Measurements from ENCODE around the gene POR. TPM values are rescaled to one million over a fixed set of nuclear protein-coding genes. Genes with fewer than 3 reads are reported as not detected.

POR gene
- polyA plus RNA-seq, 3 donors, result 59.6 to 250 (median 70.1) TPM

DNA sequence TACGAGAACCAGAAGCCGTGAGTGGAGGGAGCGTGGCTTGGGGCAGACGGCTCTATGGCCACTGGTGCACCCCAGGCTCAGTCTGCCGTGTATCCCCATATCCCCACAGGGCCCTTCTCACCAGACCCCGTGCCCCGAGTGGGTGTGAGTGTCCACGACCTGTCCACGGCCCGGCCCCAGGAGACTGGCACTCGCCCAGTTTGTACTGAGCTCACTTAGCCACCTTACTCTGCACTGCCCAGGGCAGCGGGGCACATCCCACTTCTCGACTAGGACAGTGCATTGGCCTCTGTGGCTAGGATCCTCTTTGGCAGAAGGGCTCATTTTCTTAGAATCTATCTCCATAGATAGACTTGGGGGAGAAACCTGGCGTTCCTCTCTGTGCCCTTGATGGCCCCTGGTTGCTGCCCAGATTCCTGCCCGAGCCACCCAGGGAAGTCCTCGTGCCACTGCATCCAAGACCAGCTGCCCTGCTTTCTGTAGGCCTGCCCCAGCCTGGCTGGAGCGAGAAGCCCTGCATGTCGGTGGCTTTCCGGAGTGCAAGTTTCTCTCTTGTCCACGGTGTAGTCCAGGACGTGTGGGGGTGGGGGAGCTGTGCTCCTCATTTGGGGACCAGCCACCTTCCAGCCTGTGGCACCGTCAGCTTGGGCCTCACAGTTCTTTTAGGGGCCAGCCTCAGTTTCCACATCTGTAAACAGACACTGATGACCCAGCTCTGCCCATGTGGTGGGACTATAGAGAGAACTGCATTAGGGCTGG is 67.5 kb downstream of the POR start:
- H3K27ac ChIP-seq (ENCODE audit: low read depth, low read length), result no peak overlapping the region
- 90 to 92% (median 91%) methylated on average over 22 of the region's 22 CpGs for WGBS, 3 donors

DNA sequence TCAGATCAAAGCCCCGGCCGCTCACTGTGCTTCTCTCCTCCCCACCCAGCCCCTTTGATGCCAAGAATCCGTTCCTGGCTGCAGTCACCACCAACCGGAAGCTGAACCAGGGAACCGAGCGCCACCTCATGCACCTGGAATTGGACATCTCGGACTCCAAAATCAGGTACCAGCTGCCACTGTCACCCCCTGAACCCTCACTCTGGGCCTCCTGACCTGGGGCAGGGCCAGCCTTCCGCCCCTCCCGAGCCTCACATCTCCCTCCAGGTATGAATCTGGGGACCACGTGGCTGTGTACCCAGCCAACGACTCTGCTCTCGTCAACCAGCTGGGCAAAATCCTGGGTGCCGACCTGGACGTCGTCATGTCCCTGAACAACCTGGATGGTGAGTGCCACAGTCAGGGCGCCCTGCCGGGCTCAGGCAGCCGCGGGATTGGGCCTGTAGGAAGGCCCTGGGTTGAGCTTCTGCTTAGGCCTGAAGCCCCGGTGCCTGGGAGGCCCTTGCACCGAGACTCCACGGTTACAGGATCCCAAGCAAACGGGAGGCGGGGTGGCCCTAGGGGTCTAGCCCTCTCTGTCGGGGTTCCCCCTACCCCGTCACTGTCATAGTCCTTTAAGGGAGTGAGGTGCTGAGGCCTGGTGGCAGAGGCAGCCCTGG is 68.6 kb downstream of the POR start:
- 85 to 95% (median 91%) methylated on average over 26 of the region's 26 CpGs for WGBS, 3 donors
- no peak overlapping the region for H3K27ac ChIP-seq (ENCODE audit: low read depth, low read length)

DNA sequence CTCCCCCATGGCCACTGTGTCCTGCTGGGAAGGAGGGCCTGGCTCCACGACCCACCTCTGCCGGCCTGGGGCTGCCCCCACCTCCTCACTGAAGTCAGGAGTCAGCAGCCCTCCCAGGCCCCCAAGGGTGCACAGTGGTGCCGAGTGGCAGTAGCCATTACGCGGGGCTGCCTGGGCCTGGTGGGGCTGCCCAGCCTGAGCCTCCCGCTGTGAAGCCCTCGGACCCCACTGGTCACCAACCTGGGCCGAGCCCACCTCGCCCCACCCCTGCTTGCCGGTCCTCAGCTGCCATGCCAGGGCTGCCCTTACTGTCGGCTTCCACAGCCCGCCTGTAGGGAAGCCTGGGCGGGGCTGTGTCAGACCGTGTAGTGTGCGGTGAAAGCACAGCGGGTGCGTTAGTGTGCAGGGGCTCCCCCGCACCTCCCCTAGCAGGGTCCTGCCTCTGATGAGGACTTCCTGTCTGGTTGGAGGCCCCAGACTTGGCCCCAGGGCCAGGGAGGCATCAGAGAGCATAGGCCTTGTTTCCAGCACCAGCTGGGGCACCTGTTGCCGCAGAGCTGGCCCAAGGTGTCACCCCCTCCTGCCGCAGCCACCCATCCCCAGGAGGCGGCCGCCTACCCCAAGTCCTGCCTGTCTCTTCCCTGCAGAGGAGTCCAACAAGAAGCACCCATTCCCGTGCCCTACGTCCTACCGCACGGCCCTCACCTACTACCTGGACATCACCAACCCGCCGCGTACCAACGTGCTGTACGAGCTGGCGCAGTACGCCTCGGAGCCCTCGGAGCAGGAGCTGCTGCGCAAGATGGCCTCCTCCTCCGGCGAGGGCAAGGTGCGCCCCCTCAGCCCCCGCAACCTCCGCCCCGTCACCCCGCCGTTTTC is 69.4 kb downstream of the POR start:
- H3K27ac ChIP-seq (ENCODE audit: low read depth, low read length), result no peak overlapping the region
- WGBS, 3 donors, result 92 to 93% (median 93%) methylated on average over 44 of the region's 44 CpGs

DNA sequence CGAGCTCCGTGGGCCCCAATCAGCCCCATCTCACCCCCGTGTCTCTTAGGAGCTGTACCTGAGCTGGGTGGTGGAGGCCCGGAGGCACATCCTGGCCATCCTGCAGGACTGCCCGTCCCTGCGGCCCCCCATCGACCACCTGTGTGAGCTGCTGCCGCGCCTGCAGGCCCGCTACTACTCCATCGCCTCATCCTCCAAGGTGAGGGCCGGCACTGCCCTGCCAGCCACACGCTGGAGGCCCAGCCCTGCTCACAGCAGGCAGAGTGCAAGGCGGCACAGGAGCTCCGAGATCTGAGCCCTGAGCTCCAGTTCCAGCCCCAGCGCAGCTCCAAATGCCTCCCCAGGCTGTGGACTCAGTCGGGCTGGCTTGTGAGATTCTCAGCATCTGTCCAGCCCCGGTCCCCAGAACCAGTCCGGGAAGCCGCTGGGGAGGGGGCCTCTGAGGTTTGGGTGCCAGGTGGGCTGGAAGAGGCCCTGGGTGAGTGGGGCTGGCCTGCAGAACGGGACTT is 70.1 kb downstream of the POR start:
- no peak overlapping the region for H3K27ac ChIP-seq (ENCODE audit: low read depth, low read length)
- WGBS, 3 donors, result 87 to 89% (median 88%) methylated on average over 16 to 21 of the region's 21 CpGs

DNA sequence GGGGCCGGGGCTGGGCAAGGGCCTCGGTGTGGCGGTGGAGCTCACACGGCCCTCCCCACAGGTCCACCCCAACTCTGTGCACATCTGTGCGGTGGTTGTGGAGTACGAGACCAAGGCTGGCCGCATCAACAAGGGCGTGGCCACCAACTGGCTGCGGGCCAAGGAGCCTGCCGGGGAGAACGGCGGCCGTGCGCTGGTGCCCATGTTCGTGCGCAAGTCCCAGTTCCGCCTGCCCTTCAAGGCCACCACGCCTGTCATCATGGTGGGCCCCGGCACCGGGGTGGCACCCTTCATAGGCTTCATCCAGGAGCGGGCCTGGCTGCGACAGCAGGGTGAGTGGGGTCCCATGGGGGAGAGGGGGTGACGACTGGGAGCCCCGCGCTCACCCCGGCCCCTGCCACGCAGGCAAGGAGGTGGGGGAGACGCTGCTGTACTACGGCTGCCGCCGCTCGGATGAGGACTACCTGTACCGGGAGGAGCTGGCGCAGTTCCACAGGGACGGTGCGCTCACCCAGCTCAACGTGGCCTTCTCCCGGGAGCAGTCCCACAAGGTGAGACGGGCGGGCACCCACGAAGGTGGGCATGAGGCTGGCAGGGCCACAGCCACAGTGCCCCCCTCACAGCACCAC is 70.7 kb downstream of the POR start:
- 83 to 87% (median 84%) methylated on average over 40 to 41 of the region's 41 CpGs for WGBS, 3 donors
- H3K27ac ChIP-seq (ENCODE audit: low read depth, low read length), result no peak overlapping the region

DNA sequence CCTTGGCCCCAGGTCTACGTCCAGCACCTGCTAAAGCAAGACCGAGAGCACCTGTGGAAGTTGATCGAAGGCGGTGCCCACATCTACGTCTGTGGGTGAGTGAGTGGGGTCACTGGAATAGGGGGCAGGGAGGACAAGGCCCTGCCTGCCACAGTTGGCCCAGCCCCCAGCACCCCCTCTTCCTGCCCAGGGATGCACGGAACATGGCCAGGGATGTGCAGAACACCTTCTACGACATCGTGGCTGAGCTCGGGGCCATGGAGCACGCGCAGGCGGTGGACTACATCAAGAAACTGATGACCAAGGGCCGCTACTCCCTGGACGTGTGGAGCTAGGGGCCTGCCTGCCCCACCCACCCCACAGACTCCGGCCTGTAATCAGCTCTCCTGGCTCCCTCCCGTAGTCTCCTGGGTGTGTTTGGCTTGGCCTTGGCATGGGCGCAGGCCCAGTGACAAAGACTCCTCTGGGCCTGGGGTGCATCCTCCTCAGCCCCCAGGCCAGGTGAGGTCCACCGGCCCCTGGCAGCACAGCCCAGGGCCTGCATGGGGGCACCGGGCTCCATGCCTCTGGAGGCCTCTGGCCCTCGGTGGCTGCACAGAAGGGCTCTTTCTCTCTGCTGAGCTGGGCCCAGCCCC is 71.3 kb downstream of the POR start:
- WGBS, 3 donors, result 84 to 89% (median 89%) methylated on average over 19 to 20 of the region's 20 CpGs
- no peak overlapping the region for H3K27ac ChIP-seq (ENCODE audit: low read depth, low read length)

DNA sequence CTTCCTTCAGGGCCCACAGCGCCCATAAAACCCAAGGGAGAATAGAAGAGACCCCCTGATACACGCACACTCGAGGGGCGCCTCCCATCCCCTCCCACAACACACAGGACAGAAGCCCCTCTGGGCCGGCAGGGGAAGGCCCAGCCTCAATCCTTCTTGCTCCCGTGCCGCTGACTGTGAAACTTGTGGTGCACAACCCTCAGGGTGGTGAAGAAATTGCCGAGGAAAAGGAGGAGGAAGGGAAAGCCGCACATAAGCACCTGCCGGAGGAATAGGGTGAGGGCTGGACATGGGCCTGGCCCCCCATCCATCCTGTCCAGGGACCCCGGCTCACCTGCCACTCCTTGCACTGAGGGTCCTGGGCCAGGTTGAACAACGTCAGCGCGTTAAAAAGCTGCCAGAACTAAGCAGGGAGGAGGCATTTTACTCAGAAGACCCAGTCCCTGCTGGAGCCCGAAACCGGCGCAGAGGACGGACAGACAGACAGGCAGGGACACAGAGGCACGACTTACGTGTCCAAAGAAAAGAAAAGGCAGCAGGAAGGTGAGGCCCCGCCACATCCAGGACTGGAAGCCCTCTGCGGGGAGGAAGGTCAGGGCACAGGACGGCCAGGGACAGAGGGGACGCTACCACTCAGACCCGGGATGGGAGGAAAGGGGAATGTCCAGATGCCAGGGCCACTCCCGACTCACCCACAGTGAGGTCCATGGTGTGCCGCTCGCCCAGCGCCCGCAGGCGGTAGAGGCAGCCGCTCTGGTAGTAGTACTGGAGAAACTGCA is 72.3 kb downstream of the POR start:
- H3K27ac ChIP-seq (ENCODE audit: low read depth, low read length), result no peak overlapping the region
- WGBS, 3 donors, result 88 to 92% (median 91%) methylated on average over 32 of the region's 32 CpGs

DNA sequence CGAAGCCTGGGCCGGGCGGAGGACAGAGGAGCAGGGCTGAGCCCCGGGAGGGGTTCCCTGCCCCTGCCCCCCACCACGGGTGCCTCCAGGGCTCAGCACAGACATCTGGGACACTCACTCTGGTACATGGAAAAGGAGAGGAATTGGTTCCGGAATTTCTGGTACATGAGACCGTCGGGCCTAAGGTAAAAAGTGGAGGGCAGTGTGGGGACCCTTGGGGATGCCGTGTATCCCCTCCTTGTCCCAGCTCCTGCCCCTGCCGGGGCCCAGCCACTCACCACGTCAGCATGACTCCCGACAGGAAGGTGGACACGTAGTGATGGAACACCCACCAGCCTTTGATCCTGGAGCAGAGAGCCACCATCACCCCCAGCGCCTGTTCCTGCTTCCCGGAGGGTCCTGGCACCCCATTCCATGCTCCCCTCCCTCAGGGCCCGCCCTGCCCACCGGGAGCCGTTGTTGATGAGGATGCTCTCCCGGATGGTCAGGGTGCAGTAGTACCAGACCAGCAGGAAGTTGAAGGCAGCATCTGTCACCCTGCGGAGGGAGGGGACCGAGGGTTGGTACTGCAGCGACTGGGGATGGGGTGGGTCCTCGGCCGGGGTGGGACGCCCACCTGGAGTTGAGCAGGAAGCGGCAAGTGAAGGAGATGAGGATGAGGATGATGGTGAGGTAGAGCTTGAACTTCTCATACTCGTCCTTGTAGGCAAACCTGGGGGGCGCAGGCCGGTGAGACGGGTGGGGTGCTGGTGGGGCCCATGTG is 73.0 kb downstream of the POR start:
- no peak overlapping the region for H3K27ac ChIP-seq (ENCODE audit: low read depth, low read length)
- 89 to 93% (median 90%) methylated on average over 27 to 30 of the region's 30 CpGs for WGBS, 3 donors

DNA sequence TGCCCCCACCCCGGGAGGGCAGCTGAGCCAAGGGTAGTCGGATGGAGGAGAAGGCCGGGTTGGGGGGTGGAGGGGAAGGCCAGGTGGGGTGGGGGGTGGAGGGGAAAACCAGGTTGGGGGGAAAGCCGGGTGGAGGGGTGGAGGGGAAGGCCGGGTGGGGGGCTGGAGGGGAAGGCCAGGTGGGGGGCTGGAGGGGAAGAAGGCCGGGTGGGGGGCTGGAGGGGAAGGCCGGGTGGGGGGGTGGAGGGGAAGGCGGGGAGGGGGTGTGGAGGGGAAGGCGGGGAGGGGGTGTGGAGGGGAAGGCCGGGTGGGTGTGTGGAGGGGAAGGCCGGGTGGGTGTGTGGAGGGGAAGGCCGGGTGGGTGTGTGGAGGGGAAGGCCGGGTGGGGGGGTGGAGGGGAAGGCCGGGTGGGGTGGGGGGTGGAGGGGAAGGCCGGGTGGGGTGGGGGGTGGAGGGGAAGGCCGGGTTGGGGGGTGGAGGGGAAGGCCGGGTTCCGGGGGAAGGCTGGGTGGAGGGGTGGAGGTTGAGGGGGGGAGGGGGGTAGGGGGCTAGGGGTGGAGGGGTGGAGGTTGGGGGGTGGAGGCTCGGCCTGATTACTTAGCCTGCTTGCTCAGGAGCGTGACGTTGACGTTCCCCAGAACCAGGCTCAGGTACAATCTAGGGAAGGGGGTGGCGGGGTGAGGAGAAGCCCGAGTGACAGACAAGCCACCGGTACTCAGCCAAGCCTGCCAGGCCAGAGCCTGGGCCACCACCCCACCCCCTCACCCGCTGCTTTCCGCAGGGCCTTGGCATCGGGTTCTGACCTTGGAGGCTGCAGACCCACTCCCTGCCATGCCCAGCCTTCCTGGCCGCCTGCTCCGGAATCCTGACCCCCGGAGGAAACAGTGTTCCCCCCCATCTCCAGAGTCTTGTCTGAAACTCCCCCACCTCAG is 73.9 kb downstream of the POR start:
- WGBS, 3 donors, result 22 to 67% (median 54%) methylated on average over 14 to 19 of the region's 31 CpGs
- H3K27ac ChIP-seq (ENCODE audit: low read depth, low read length), result no peak overlapping the region

DNA sequence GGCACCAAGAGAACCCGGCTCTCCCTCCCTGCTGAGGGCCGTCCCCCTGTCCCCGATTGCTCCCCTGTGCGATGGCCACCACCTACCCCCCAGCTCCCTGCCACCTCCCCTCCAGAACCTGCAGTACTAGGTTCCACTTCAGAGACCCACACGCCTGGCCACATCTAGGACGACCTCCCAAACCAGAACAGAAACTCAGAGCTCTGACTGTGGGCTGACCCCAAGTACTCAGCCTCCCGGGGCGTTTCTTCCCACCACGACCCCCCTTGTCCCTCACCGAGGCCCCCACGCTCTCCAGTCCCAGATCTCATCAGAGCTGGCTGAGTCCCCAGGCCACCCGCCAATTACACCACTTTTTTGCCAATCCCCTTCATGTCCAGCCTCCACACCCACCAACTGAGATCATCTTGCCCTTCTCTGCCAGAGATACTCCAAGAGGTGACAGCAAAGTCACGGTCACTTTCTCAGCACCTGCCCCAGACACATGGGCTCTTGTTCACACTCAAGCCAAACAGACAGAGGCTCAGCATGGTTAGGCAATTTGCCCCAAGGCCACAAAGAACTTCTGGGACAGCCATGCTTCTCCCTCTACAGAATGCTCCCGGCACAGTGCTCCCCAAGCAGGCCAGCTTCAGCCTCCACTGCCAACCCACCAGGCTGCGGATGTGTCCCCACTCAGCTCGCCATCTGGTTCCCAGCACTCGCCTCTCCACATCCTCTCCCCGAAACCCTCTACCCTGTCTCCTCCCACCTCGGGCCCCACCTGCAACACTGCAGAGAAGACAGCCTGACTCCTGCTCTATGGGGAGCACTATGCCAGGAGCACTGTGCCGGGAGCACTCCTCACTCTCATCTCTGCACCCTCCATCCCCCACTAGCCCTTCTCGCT is 74.8 kb downstream of the POR start:
- no peak overlapping the region for H3K27ac ChIP-seq (ENCODE audit: low read depth, low read length)
- WGBS, 3 donors, result 41 to 62% (median 52%) methylated on average over 21 of the region's 21 CpGs

DNA sequence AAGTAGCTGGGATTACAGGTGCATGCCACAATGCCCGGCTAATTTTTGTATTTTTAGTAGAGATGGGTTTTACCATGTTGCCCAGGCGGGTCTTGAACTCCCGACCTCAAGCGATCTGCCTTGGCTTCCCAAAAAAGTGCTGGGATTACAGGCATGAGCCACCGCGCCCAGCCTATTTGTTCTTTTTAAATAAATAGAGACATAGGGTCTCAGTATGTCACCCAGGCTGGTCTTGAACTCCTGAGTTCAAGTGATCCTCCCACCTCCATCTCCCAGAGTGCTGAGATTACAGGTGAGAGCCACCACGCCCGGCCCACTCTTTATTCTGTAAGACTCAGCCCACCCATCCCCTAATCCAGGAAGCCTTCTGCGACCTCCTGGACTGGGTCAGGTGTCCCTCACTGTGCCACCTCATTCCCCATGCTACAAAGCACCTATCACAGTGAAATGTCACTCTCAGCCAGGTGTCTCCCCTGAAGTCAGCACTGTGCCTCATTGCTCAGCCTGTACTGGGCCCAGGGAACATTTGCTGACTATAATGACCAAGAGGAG is 76.7 kb downstream of the POR start:
- 96 to 97% (median 97%) methylated on average over 9 of the region's 9 CpGs for WGBS, 3 donors

DNA sequence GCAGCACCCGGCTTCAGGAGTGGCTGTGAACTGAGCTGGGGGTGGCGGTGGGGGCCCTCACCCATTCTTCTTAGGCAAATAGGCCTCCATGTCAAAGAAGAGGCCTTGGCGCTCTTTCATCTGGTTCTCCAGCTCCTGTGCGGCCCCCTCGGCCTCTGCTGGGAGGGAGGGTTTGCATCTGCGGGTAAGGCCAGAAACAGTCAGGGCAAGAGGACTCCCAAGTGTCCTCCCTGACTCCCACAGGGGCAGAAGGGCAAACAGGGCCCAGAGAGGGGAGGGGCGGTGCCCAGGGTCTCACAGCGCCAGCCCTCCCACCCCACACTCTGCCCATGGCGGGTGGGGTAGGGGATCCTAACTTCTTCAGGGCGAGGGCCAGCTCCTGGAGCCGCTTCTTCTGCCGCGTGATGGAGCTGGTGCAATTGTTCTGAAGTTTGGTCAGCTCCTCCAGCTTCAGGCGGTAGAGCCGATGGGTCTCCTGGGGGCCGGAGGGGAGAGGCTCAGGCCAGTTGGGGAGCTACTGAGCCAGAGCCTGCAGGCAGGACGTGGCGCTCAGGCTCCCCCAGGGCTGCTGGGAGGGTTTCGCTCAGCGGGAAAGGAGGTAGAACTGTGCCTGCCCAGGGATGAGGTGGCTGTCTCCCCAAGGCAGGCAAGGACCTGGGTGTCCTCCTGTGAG is 77.3 kb downstream of the POR start:
- 66 to 87% (median 79%) methylated on average over 18 to 20 of the region's 20 CpGs for WGBS, 3 donors
- H3K27ac ChIP-seq (ENCODE audit: low read depth, low read length), result no peak overlapping the region

More for the DNA sequence above, 76.7 kb downstream of the POR start:
- no peak overlapping the region for H3K27ac ChIP-seq (ENCODE audit: low read depth, low read length)

DNA sequence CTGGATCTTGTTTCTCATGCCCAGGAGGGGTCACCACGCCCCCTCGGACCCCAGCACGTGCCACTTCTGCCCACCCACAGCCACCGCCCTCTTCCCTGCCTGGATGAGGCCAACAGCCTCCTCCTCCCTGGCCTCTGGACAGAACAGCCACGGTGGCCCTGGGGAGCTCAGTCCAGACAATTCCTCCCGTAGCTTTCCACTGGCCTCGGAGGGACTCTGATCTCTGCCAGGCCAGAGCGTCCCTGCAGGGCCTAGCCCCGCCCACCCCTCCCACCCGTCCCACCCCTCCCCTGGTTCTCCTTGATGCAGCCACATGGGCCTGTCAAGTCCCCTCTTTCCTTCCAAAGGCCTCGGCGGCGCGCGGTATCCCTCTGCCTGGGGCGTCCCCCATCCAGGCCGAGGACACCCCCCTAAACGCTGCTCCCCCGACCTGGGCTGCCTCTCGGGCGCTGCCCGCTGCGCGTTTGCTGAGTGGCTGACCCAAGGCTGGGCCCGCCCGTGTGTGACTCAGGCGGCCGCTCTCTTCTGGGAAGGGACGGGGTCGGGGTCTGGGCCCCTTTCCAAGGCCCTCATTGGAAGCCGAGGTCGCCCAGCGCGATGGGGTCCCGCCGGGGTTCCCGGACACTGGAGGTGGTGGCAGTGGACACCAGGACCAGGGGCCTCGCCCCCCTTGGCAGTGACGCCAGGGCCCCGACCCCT is 78.9 kb downstream of the POR start:
- 2 to 4% (median 3%) methylated on average over 33 to 40 of the region's 40 CpGs for WGBS, 3 donors

More for the DNA sequence above, 78.9 kb downstream of the POR start:
- peak overlapping the region; percentile 38 for H3K27ac ChIP-seq (ENCODE audit: low read depth, low read length)

Measured in adipose tissue (tissue), 3 donors.